ENCODE measurements around the gene STRN3. TPM values are rescaled to one million over a fixed set of nuclear protein-coding genes. Genes with fewer than 3 reads are reported as not detected.

The STRN3 gene, protein sequence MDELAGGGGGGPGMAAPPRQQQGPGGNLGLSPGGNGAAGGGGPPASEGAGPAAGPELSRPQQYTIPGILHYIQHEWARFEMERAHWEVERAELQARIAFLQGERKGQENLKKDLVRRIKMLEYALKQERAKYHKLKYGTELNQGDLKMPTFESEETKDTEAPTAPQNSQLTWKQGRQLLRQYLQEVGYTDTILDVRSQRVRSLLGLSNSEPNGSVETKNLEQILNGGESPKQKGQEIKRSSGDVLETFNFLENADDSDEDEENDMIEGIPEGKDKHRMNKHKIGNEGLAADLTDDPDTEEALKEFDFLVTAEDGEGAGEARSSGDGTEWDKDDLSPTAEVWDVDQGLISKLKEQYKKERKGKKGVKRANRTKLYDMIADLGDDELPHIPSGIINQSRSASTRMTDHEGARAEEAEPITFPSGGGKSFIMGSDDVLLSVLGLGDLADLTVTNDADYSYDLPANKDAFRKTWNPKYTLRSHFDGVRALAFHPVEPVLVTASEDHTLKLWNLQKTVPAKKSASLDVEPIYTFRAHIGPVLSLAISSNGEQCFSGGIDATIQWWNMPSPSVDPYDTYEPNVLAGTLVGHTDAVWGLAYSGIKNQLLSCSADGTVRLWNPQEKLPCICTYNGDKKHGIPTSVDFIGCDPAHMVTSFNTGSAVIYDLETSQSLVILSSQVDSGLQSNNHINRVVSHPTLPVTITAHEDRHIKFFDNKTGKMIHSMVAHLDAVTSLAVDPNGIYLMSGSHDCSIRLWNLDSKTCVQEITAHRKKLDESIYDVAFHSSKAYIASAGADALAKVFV
- total RNA-seq, result 63.0 TPM

DNA sequence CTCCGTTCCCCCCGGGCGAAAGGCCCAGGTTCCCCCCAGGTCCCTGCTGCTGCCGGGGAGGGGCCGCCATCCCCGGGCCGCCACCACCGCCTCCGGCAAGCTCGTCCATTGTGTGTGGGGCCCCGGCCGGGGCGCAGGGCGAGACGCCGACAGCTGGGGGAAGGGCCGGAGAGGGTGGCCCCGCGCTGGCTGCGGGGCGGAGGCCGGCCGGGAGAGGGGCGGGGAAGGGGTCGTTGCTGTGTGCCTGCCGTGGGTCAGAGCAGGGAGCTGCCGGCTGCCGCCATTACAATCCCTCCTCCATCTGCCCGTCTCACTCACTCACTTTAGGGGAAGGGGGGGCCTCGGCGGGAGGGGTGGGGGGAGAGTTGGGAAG is at the start of gene STRN3:
Gene STRN3, minus strand, starts transcription at position 303 of the 373 bp plus-strand sequence. Its CDS starts 194 bp downstream, at position 109.

GRCh38 chr14:31025367-31026076 is 657 bp downstream of the STRN3 start, which contains the start of gene AP4S1:
TSS of gene AP4S1 (plus strand) at chr14:31025649. CDS start at chr14:31066197, 40,548 bp downstream.

GRCh38 chr14:30874120-30874998 is 151.8 kb downstream of the STRN3 start, which contains the start of gene COCH:
TSS of gene COCH (plus strand) at chr14:30874559. CDS start at chr14:30874939, 380 bp downstream.

Small RNA genes lying within 50 kb of the gene (small RNA-seq; reads per million reads assigned to genes)
- gene HIGD1AP17 (ENCODE audit: low replicate concordance), result not detected
- 0.16 reads per million for gene MIR624 (ENCODE audit: low replicate concordance)

Other genes starting within 250 kb of the STRN3 start
- 2.3 TPM for gene COCH, start 151.8 kb downstream of the STRN3 start, total RNA-seq
- 14.2 TPM for gene AP4S1, start 730 bp downstream of the STRN3 start, total RNA-seq
- gene HECTD1, start 181.4 kb upstream of the STRN3 start, total RNA-seq, result 232 TPM

Measured in metanephros (tissue), 2 donors.